Measurements from ENCODE around the gene ZNF648.

- TF ChIP-seq, protein P1, sequence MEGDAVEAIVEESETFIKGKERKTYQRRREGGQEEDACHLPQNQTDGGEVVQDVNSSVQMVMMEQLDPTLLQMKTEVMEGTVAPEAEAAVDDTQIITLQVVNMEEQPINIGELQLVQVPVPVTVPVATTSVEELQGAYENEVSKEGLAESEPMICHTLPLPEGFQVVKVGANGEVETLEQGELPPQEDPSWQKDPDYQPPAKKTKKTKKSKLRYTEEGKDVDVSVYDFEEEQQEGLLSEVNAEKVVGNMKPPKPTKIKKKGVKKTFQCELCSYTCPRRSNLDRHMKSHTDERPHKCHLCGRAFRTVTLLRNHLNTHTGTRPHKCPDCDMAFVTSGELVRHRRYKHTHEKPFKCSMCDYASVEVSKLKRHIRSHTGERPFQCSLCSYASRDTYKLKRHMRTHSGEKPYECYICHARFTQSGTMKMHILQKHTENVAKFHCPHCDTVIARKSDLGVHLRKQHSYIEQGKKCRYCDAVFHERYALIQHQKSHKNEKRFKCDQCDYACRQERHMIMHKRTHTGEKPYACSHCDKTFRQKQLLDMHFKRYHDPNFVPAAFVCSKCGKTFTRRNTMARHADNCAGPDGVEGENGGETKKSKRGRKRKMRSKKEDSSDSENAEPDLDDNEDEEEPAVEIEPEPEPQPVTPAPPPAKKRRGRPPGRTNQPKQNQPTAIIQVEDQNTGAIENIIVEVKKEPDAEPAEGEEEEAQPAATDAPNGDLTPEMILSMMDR (conservative IDR thresholded peaks at IDR 0.05; ENCODE audit: low read depth, low read length) = no peak
- no peak for TF ChIP-seq EZH2 (IDR thresholded peaks at IDR 0.05; ENCODE audit: borderline replicate concordance, low read depth, low read length, poor library complexity, severe bottlenecking)
Measured at GRCh38 chr1:182038220-182038619, 23.3 kb downstream of the ZNF648 start.

Measured in A673 (cell line).